ENCODE data around the gene PFKFB4.

PFKFB4 gene

GRCh38 chr3:48591436-48591835 is 34.8 kb upstream of the PFKFB4 start:
- H3F3A ChIP-seq (ENCODE audit: insufficient read depth), result no peaks in the 10 kb centered on the region
- no peaks in the 10 kb centered on the region for H4K20me1 ChIP-seq (ENCODE audit: low read depth, low read length)
- no peaks in the 10 kb centered on the region for H3K9me3 ChIP-seq (ENCODE audit: insufficient read depth, low read length)
- TF ChIP-seq EZH2phosphoT487 (conservative IDR thresholded peaks at IDR 0.05; ENCODE audit: low read length) (no peak), CTCF (IDR thresholded peaks at IDR 0.05; ENCODE audit: insufficient read depth, low read length, poor library complexity, severe bottlenecking) (no peak)
- H3K27ac ChIP-seq (ENCODE audit: low read depth, low read length), result no peak overlapping the region
- no peaks in the 10 kb centered on the region for H3K36me3 ChIP-seq (ENCODE audit: low read length)
- H3K4me2 ChIP-seq (ENCODE audit: low read depth, low read length, poor library complexity, severe bottlenecking), result no peak overlapping the region
- no peak overlapping the region for H2AFZ ChIP-seq (ENCODE audit: low read depth, low read length, severe bottlenecking)
- H3K79me2 ChIP-seq (ENCODE audit: insufficient read depth, low read length), result no peaks in the 10 kb centered on the region
- no peaks in the 10 kb centered on the region for H3K27me3 ChIP-seq (ENCODE audit: low read length)
- no peak overlapping the region for H3K9ac ChIP-seq (ENCODE audit: low read length)
- no peaks in the 10 kb centered on the region for H3K9me2 ChIP-seq (replicated peaks; ENCODE audit: insufficient read depth, low read length)
- no peak overlapping the region for H3K4me3 ChIP-seq (ENCODE audit: insufficient read depth, low read length, poor library complexity, severe bottlenecking)

- Histone ChIP-seq H2AFZ (ENCODE audit: low read depth, low read length, severe bottlenecking) (no peak overlapping the region), H3K4me3 (ENCODE audit: insufficient read depth, low read length, poor library complexity, severe bottlenecking) (no peak overlapping the region), H3K9me3 (ENCODE audit: insufficient read depth, low read length) (no peaks in the 10 kb centered on the region), H3K27me3 (ENCODE audit: low read length) (no peaks in the 10 kb centered on the region), H3K9ac (ENCODE audit: low read length) (no peak overlapping the region), H3K27ac (ENCODE audit: low read depth, low read length) (no peak overlapping the region), H3K36me3 (ENCODE audit: low read length) (no peaks in the 10 kb centered on the region), H3K4me2 (ENCODE audit: low read depth, low read length, poor library complexity, severe bottlenecking) (no peak overlapping the region), H3K79me2 (ENCODE audit: insufficient read depth, low read length) (no peaks in the 10 kb centered on the region), H4K20me1 (ENCODE audit: low read depth, low read length) (no peaks in the 10 kb centered on the region), H3K9me2 (replicated peaks; ENCODE audit: insufficient read depth, low read length) (no peaks in the 10 kb centered on the region), H3F3A (ENCODE audit: insufficient read depth) (no peaks in the 10 kb centered on the region)
- TF ChIP-seq CTCF (IDR thresholded peaks at IDR 0.05; ENCODE audit: insufficient read depth, low read length, poor library complexity, severe bottlenecking) (no peak), EZH2phosphoT487 (conservative IDR thresholded peaks at IDR 0.05; ENCODE audit: low read length) (no peak)
Measured at GRCh38 chr3:48588230-48588629, 31.6 kb upstream of the PFKFB4 start.

GRCh38 chr3:48587686-48588085 is 31.1 kb upstream of the PFKFB4 start:
- no peak for TF ChIP-seq CTCF (IDR thresholded peaks at IDR 0.05; ENCODE audit: insufficient read depth, low read length, poor library complexity, severe bottlenecking)
- TF ChIP-seq EZH2phosphoT487 (conservative IDR thresholded peaks at IDR 0.05; ENCODE audit: low read length), result no peak
- Histone ChIP-seq H2AFZ (ENCODE audit: low read depth, low read length, severe bottlenecking) (no peak overlapping the region), H3K9ac (ENCODE audit: low read length) (no peak overlapping the region), H3K9me3 (ENCODE audit: insufficient read depth, low read length) (no peaks in the 10 kb centered on the region), H3K79me2 (ENCODE audit: insufficient read depth, low read length) (no peaks in the 10 kb centered on the region), H3F3A (ENCODE audit: insufficient read depth) (no peaks in the 10 kb centered on the region), H3K4me3 (ENCODE audit: insufficient read depth, low read length, poor library complexity, severe bottlenecking) (no peak overlapping the region), H3K9me2 (replicated peaks; ENCODE audit: insufficient read depth, low read length) (no peaks in the 10 kb centered on the region), H4K20me1 (ENCODE audit: low read depth, low read length) (no peaks in the 10 kb centered on the region), H3K27ac (ENCODE audit: low read depth, low read length) (no peak overlapping the region), H3K4me2 (ENCODE audit: low read depth, low read length, poor library complexity, severe bottlenecking) (no peak overlapping the region), H3K36me3 (ENCODE audit: low read length) (no peaks in the 10 kb centered on the region), H3K27me3 (ENCODE audit: low read length) (no peaks in the 10 kb centered on the region)

Measured in SU-DHL-6 (cell line).